ENCODE data around the gene PLIN4. TPM values are rescaled to one million over a fixed set of nuclear protein-coding genes. Genes with fewer than 3 reads are reported as not detected.

Gene PLIN4
- total RNA-seq, 2 donors from 2014 or later, result not detected

GRCh38 chr19:4492337-4493103, 25.8 kb downstream of the PLIN4 start:
- H3K27ac Mint-ChIP-seq, result no peak overlapping the region
- no peak overlapping the region for H3K4me3 Mint-ChIP-seq
- no peak for ATAC-seq
- H3K9me3 Mint-ChIP-seq, result no peaks in the 10 kb centered on the region
- no peaks in the 10 kb centered on the region for H3K27me3 Mint-ChIP-seq
- H3K36me3 Mint-ChIP-seq, result no peaks in the 10 kb centered on the region
- H3K4me1 Mint-ChIP-seq (ENCODE audit: low read depth in 2 of 2), result peaks cover 0 to under 1% of the 10 kb centered on the region in 2 donors
- no peak for DNase-seq (ENCODE audit: low spot score)

GRCh38 chr19:4491446-4491845, 26.8 kb downstream of the PLIN4 start:
- DNase-seq (ENCODE audit: low spot score), result no peak
- Mint-ChIP-seq H3K27me3 (no peaks in the 10 kb centered on the region), H3K4me1 (ENCODE audit: low read depth in 2 of 2) (peaks cover 0 to 4% of the 10 kb centered on the region in 2 donors), H3K4me3 (no peak overlapping the region), H3K36me3 (no peaks in the 10 kb centered on the region), H3K9me3 (no peaks in the 10 kb centered on the region), H3K27ac (no peak overlapping the region)
- no peak for ATAC-seq

- peaks cover 0 to 4% of the 10 kb centered on the region in 2 donors for H3K4me1 Mint-ChIP-seq (ENCODE audit: low read depth in 2 of 2)
- ATAC-seq, result no peak
- H3K36me3 Mint-ChIP-seq, result no peaks in the 10 kb centered on the region
- H3K27ac Mint-ChIP-seq, result no peak overlapping the region
- H3K9me3 Mint-ChIP-seq, result no peaks in the 10 kb centered on the region
- no peaks in the 10 kb centered on the region for H3K27me3 Mint-ChIP-seq
- H3K4me3 Mint-ChIP-seq, result no peak overlapping the region
- no peak for DNase-seq (ENCODE audit: low spot score)
Measured at GRCh38 chr19:4488496-4488895, 29.8 kb downstream of the PLIN4 start.

- ATAC-seq, result no peak
- no peak for DNase-seq (ENCODE audit: low spot score)
- H3K9me3 Mint-ChIP-seq, result no peaks in the 10 kb centered on the region
- H3K36me3 Mint-ChIP-seq, result no peaks in the 10 kb centered on the region
- H3K27ac Mint-ChIP-seq, result no peak overlapping the region
- no peaks in the 10 kb centered on the region for H3K27me3 Mint-ChIP-seq
- H3K4me3 Mint-ChIP-seq, result no peak overlapping the region
- peaks cover 0 to 4% of the 10 kb centered on the region in 2 donors for H3K4me1 Mint-ChIP-seq (ENCODE audit: low read depth in 2 of 2)
Measured at GRCh38 chr19:4487572-4487971, 30.7 kb downstream of the PLIN4 start.

DNA sequence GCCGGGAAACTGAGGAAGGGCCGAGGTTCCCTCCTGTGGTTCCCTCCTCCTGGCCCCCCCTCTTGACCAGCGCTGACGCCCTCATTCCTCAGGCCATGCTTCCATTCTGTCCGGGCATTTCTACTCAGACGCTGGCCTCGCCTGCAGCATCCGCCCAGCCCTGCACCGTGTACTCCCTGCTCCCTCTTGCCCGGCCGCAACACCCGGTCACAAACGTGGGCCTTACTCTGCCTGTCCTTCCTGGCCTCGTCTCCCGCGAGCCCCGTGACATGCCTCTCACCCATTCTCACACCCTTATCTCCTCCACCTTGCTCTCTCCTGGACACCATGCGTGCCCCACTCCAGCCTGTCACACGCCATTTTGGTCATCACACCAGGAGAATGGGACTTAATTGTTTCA, 34.9 kb downstream of the PLIN4 start:
- DNase-seq (ENCODE audit: low spot score) (no peak), ATAC-seq (peak in 1 of 2 donors; percentile 36)
- Mint-ChIP-seq H3K4me3 (no peak overlapping the region), H3K36me3 (no peaks in the 10 kb centered on the region), H3K27ac (no peak overlapping the region), H3K9me3 (no peaks in the 10 kb centered on the region), H3K27me3 (no peaks in the 10 kb centered on the region), H3K4me1 (ENCODE audit: low read depth in 2 of 2) (peaks cover 0 to 4% of the 10 kb centered on the region in 2 donors)

DNA sequence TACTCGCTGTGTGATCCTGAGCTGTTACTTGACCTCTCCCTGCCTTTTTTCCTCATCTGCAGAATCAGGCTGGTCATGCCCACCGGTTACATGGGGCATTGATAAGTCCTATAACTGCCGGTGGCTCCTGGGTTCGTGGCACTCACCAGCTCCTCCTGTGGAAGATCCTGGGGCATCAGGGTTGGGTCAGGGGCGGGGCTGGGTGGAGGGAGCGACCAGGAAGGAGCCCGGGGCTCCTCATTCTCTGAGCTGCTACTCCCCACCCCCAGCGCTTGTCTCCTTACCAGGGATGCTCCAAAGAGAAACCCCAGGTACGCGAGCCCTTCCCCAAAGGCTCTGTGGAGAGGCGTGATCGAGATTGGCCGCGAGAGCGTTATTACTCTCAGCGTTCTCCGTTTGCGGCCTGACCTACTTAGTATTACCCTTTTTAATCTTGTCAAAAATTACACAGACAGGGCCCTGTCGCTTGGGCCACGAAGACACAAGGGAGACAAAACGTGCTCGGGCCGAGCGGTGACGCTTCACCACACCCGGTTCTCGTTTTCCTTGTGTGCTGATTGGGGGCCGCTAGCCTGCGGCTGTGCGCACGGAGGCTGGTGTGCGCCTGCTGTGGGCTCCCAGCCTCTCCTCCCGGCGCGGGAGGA, 35.4 kb downstream of the PLIN4 start:
- peaks cover 0 to 4% of the 10 kb centered on the region in 2 donors for H3K4me1 Mint-ChIP-seq (ENCODE audit: low read depth in 2 of 2)
- H3K4me3 Mint-ChIP-seq, result no peak overlapping the region
- no peaks in the 10 kb centered on the region for H3K9me3 Mint-ChIP-seq
- DNase-seq (ENCODE audit: low spot score), result no peak
- no peaks in the 10 kb centered on the region for H3K27me3 Mint-ChIP-seq
- no peak for ATAC-seq
- H3K36me3 Mint-ChIP-seq, result no peaks in the 10 kb centered on the region
- no peak overlapping the region for H3K27ac Mint-ChIP-seq

- H3K27ac Mint-ChIP-seq, result no peak overlapping the region
- no peaks in the 10 kb centered on the region for H3K9me3 Mint-ChIP-seq
- H3K4me3 Mint-ChIP-seq, result no peak overlapping the region
- DNase-seq (ENCODE audit: low spot score), result no peak
- H3K27me3 Mint-ChIP-seq, result no peaks in the 10 kb centered on the region
- peaks cover 0 to 18% of the 10 kb centered on the region in 2 donors for H3K4me1 Mint-ChIP-seq (ENCODE audit: low read depth in 2 of 2)
- ATAC-seq, result no peak
- no peaks in the 10 kb centered on the region for H3K36me3 Mint-ChIP-seq
Measured at GRCh38 chr19:4477034-4477801, 41.1 kb downstream of the PLIN4 start.

DNA sequence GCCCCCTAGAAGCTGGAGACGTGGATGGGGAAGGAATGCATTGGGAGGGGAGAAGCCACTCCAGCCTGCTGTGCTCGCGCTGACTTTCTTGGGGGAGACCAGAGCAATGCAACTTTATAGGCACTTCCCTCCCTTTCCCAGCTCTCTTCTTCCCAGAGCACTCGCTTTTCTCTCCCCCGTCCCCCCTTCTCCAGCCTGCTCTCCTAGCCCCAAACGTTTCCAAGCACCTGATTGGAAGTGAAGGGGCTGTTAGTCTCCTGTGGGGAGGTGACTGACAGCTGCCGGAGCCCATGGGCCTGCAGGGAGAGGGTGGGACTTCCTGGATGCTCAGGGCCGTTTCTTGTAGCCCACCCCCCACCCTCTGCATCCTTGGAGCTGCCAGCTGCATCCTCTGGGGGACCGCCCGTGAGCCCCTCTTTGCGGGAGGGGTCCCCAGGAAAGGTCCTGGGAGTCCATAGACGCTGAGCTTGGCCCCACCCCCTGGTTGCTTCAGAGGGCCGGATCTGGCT, 43.7 kb downstream of the PLIN4 start:
- Mint-ChIP-seq H3K9me3 (no peaks in the 10 kb centered on the region), H3K27ac (peak overlapping the region; percentile 10 to 85), H3K27me3 (no peaks in the 10 kb centered on the region), H3K4me3 (peak overlapping the region; percentile 76), H3K4me1 (ENCODE audit: low read depth in 2 of 2) (peaks cover 6 to 23% of the 10 kb centered on the region in 2 donors), H3K36me3 (no peaks in the 10 kb centered on the region)
- no peak for ATAC-seq
- DNase-seq (ENCODE audit: low spot score), result no peak

DNA sequence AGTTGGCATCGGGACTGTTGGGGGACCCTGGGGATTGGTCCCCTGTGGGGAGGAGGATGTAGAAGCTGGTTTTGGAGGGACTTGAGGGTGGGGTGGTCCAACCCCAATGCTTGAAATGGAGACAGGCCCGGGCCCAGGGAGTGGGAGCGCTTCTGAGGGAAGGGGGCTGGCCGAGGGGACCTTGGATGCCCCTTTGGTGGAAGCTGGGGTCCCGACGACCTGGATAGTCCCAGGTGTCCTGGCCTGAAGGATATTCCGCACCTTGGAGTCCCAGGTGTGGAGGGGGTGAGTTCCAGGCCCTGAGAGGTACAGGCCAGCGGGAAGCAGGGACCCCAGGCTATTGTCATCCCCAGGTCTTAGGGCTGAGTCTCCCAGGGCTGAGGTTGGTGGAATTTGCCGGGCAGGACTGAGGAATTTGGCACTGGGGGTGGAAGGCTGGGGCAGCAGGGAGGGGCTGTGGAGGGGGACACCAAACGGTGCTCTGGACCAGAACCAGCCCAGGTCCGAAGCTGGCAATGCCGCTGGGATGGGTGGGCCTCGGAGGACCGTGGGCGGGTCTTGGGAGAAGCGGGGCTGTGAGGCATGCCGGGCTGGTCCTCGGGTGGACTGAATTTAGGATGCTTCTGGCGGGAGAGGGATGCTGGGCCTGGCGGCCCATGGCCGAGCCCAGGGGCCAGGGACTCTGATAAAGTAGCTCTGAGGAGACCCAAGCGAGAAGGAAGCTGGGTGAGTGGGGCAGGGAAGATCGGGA, 44.3 kb downstream of the PLIN4 start:
- H3K36me3 Mint-ChIP-seq, result no peaks in the 10 kb centered on the region
- DNase-seq (ENCODE audit: low spot score) (no peak), ATAC-seq (no peak)
- H3K27ac Mint-ChIP-seq, result peak overlapping the region; percentile 10 to 85
- peaks cover 6 to 23% of the 10 kb centered on the region in 2 donors for H3K4me1 Mint-ChIP-seq (ENCODE audit: low read depth in 2 of 2)
- H3K4me3 Mint-ChIP-seq, result peak overlapping the region; percentile 76
- H3K27me3 Mint-ChIP-seq, result no peaks in the 10 kb centered on the region
- no peaks in the 10 kb centered on the region for H3K9me3 Mint-ChIP-seq

DNA sequence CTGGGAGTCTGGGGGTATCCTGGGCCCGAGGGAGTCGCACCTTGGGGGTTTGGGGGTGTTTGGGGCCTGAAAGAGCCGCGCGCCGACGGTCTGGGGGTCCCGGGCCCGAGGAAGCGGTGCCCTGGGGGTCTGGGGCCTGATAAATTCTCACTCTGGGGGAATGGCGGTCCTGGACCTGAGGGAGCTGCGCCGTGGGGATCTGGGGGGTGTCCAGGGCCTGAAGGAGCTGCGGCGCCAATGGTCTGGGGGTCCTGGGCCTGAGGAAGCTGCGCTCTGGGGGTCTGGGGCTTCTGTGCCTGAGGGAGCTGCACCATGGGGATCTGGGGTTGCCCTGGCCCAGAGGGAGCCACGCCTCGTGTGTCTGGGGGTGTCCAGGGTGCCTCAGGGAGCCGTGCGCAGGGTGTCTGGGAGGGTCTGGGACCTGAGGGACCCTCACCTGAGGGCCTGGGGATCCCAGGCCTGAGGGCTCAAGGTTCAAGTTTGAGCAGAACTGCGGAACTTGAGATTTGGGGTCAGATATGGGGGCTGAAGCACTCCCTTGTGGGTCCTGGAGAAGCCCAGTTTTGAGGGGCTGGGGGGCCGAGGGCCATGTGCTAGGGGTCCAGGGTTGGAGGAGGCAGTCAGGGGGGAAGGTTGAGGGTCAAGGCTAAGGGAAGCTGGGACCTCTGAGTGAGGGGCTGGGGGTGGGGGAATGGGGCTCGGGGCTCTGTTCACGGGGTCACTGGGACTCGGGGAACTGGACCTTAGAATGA, 45.1 kb downstream of the PLIN4 start:
- ATAC-seq, result no peak
- no peak for DNase-seq (ENCODE audit: low spot score)
- Mint-ChIP-seq H3K27ac (peak overlapping the region in 1 of 2 donors; percentile 85), H3K36me3 (no peaks in the 10 kb centered on the region), H3K4me3 (peak overlapping the region; percentile 76), H3K27me3 (no peaks in the 10 kb centered on the region), H3K9me3 (no peaks in the 10 kb centered on the region), H3K4me1 (ENCODE audit: low read depth in 2 of 2) (peaks cover 6 to 23% of the 10 kb centered on the region in 2 donors)

GRCh38 chr19:4472174-4472974, 45.9 kb downstream of the PLIN4 start, which contains the start of gene HDGFL2:
Gene HDGFL2, plus strand, starts transcription at chr19:4472297. Its CDS starts 54 bp downstream, at chr19:4472351.
- Mint-ChIP-seq H3K36me3 (no peaks in the 10 kb centered on the region), H3K27ac (peak within 1 kb of the TSS in 1 of 2 donors; percentile 85), H3K4me1 (ENCODE audit: low read depth in 2 of 2) (peaks cover 6 to 23% of the 10 kb centered on the region in 2 donors), H3K4me3 (peak within 1 kb of the TSS; percentile 76), H3K27me3 (no peaks in the 10 kb centered on the region), H3K9me3 (no peaks in the 10 kb centered on the region)
- ATAC-seq (no peak), DNase-seq (ENCODE audit: low spot score) (no peak)
